HepG2 (cell line): ENCODE data around the gene PRKAR1B. TPM values are rescaled to one million over a fixed set of nuclear protein-coding genes. Genes with fewer than 3 reads are reported as not detected.
A peak's percentile ranks its signal among the peaks of the same experiment; 100 is the strongest.

Experiments
- ATF7 ChIP-seq, 2 experiments: fragments of 450-650 bp in 1 of 2; sonication (generic) in 1 of 2; formaldehyde crosslinking in 1 of 2; IDR thresholded peaks; 2 replicates each; pipeline versions ENCODE4 v1.4.0 to v1.6.1; 2016 to 2020; ENCODE audit warnings: antibody characterized with exemption in 1 of 2, mild to moderate bottlenecking in 1 of 2, missing genetic modification reagents in 1 of 2
- NKX3-1 ChIP-seq: sonication (generic); formaldehyde crosslinking; IDR thresholded peaks from 2 replicates; pipeline ENCODE4 v1.5.0; 2020; ENCODE audit warnings: missing genetic modification reagents
- NONO ChIP-seq, 2 experiments: fragments of 450-650 bp in 1 of 2; sonication (generic) in 1 of 2; formaldehyde crosslinking in 1 of 2; IDR thresholded peaks in 1 of 2; conservative IDR thresholded peaks in 1 of 2; 2 replicates each; pipeline versions ENCODE4 v1.6.1 to v1.8.0; 2017 to 2022; ENCODE audit warnings: mild to moderate bottlenecking in 1 of 2, missing genetic modification reagents in 1 of 2, moderate library complexity in 1 of 2
- PITX1 ChIP-seq: sonication (generic); formaldehyde crosslinking; IDR thresholded peaks from 2 replicates; pipeline ENCODE4 v1.5.1; 2020; ENCODE audit warnings: mild to moderate bottlenecking, missing genetic modification reagents
- POLR2G ChIP-seq: fragments of 200-400 bp; formaldehyde crosslinking; IDR thresholded peaks from 2 replicates; pipeline ENCODE4 v1.6.1; 2018; ENCODE audit warnings: mild to moderate bottlenecking, low read depth, low read length, moderate library complexity
- SKI ChIP-seq: fragments of 450-650 bp; IDR thresholded peaks from one replicate; pipeline ENCODE4 v1.6.1; 2018; ENCODE audit warnings: mild to moderate bottlenecking; ENCODE audit not compliant: partially characterized antibody
- YEATS2 ChIP-seq: sonication (generic); formaldehyde crosslinking; IDR thresholded peaks from 2 replicates; pipeline ENCODE4 v1.4.0; 2020; ENCODE audit warnings: missing genetic modification reagents, borderline replicate concordance
- ZFX ChIP-seq: sonication (generic); formaldehyde crosslinking; IDR thresholded peaks from 2 replicates; pipeline ENCODE4 v1.4.0; 2020; ENCODE audit warnings: mild to moderate bottlenecking, low read depth, missing genetic modification reagents, moderate library complexity
- ZNF136 ChIP-seq: sonication (generic); formaldehyde crosslinking; IDR thresholded peaks from 2 replicates; pipeline ENCODE4 v1.8.1; 2022; ENCODE audit warnings: low read depth, mild to moderate bottlenecking, moderate library complexity, missing genetic modification reagents
- ZNF777 ChIP-seq: sonication (generic); formaldehyde crosslinking; IDR thresholded peaks from 2 replicates; pipeline ENCODE4 v1.4.0; 2020; ENCODE audit warnings: missing genetic modification reagents
- polyA plus RNA-seq, 8 experiments: library from polyadenylated mRNA; depleted of rRNA in 3 of 8; stranded (reverse) in 7 of 8; unstranded in 1 of 8; fragments of >200 nt; fragmentation: Illumina TruSeq in 4 of 8; extraction: Trizol in 4 of 8; gene quantifications; 2 replicates each; pipeline versions ENCODE4 v1.2.1 to v1.2.3, GENCODE V29; 2011 to 2016; ENCODE audit warnings: low read depth in 4 of 8, missing spikeins in 1 of 8, mixed read lengths in 1 of 8; ENCODE audit not compliant: insufficient read depth in 1 of 8
- total RNA-seq, 5 experiments: library from RNA; depleted of rRNA; stranded (reverse); fragments of >200 nt; fragmentation: Illumina TruSeq; extraction: Trizol; gene quantifications; 2 replicates each; pipeline ENCODE4 v1.2.3, GENCODE V29; 2016; ENCODE audit warnings: low read depth in 1 of 5
- TF ChIP-seq, protein P1 (sequence below): sonication (generic); formaldehyde crosslinking; IDR thresholded peaks from 2 replicates; pipeline ENCODE4 v1.5.0; 2020; ENCODE audit warnings: mild to moderate bottlenecking, missing genetic modification reagents
- TF ChIP-seq, protein P2 (sequence below): fragments of 450-650 bp; IDR thresholded peaks from 2 replicates; pipeline ENCODE4 v1.6.1; 2016
- TF ChIP-seq, protein P3 (sequence below): fragments of 450-650 bp; IDR thresholded peaks from 2 replicates; pipeline ENCODE4 v1.6.1; 2017
- TF ChIP-seq, protein P4 (sequence below): sonication (generic); formaldehyde crosslinking; conservative IDR thresholded peaks from 2 replicates; pipeline ENCODE4 v1.4.0; 2020; ENCODE audit warnings: missing genetic modification reagents

The PRKAR1B gene
- total and polyA plus RNA-seq, 2 of the 13 experiments (the other 11 are each of a cell fraction or from before 2014, with no cell fraction given) = 7.9 to 28.2 TPM

GRCh38 chr7:653829-654764 is 73.0 kb downstream of the PRKAR1B start (continued):
- TF ChIP-seq, protein P1, sequence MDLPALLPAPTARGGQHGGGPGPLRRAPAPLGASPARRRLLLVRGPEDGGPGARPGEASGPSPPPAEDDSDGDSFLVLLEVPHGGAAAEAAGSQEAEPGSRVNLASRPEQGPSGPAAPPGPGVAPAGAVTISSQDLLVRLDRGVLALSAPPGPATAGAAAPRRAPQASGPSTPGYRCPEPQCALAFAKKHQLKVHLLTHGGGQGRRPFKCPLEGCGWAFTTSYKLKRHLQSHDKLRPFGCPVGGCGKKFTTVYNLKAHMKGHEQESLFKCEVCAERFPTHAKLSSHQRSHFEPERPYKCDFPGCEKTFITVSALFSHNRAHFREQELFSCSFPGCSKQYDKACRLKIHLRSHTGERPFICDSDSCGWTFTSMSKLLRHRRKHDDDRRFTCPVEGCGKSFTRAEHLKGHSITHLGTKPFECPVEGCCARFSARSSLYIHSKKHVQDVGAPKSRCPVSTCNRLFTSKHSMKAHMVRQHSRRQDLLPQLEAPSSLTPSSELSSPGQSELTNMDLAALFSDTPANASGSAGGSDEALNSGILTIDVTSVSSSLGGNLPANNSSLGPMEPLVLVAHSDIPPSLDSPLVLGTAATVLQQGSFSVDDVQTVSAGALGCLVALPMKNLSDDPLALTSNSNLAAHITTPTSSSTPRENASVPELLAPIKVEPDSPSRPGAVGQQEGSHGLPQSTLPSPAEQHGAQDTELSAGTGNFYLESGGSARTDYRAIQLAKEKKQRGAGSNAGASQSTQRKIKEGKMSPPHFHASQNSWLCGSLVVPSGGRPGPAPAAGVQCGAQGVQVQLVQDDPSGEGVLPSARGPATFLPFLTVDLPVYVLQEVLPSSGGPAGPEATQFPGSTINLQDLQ (CRISPR knock-in tag) = no peak
- TF ChIP-seq YEATS2 (CRISPR knock-in tag) (no peak), NKX3-1 (CRISPR knock-in tag) (no peak), PITX1 (no peak), ZFX (CRISPR knock-in tag) (no peak), ATF7 (IDR thresholded peaks at IDR 0.05) (peak; percentile 11; the same call in 1 of the 2 replicates), ATF7 (CRISPR knock-in tag; IDR thresholded peaks at IDR 0.05) (no peak), SKI (no peak), ZNF136 (CRISPR knock-in tag) (no peak), ZNF777 (no peak), POLR2G (no peak), NONO (IDR thresholded peaks at IDR 0.05) (no peak; the same call in 1 of the 2 replicates), NONO (CRISPR knock-in tag; conservative IDR thresholded peaks at IDR 0.05) (no peak)
- TF ChIP-seq, protein P2, sequence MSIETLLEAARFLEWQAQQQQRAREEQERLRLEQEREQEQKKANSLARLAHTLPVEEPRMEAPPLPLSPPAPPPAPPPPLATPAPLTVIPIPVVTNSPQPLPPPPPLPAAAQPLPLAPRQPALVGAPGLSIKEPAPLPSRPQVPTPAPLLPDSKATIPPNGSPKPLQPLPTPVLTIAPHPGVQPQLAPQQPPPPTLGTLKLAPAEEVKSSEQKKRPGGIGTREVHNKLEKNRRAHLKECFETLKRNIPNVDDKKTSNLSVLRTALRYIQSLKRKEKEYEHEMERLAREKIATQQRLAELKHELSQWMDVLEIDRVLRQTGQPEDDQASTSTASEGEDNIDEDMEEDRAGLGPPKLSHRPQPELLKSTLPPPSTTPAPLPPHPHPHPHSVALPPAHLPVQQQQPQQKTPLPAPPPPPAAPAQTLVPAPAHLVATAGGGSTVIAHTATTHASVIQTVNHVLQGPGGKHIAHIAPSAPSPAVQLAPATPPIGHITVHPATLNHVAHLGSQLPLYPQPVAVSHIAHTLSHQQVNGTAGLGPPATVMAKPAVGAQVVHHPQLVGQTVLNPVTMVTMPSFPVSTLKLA = peak; percentile 9; the same call in 1 of the 2 replicates
- TF ChIP-seq, protein P3, sequence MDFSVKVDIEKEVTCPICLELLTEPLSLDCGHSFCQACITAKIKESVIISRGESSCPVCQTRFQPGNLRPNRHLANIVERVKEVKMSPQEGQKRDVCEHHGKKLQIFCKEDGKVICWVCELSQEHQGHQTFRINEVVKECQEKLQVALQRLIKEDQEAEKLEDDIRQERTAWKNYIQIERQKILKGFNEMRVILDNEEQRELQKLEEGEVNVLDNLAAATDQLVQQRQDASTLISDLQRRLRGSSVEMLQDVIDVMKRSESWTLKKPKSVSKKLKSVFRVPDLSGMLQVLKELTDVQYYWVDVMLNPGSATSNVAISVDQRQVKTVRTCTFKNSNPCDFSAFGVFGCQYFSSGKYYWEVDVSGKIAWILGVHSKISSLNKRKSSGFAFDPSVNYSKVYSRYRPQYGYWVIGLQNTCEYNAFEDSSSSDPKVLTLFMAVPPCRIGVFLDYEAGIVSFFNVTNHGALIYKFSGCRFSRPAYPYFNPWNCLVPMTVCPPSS = peak; percentile 26; the same call in 1 of the 2 replicates
- TF ChIP-seq, protein P4, sequence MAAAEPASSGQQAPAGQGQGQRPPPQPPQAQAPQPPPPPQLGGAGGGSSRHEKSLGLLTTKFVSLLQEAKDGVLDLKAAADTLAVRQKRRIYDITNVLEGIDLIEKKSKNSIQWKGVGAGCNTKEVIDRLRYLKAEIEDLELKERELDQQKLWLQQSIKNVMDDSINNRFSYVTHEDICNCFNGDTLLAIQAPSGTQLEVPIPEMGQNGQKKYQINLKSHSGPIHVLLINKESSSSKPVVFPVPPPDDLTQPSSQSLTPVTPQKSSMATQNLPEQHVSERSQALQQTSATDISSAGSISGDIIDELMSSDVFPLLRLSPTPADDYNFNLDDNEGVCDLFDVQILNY (CRISPR knock-in tag) = no peak
